Vagina (tissue), 2 donors: ENCODE results near the gene CNIH1.

Source experiments
- POLR2A ChIP-seq, 2 donors: fragments of 450-650 bp; IDR thresholded peaks; one replicate each; pipeline ENCODE4 v1.6.1; 2017; ENCODE audit warnings: antibody characterized with exemption in 2 of 2, mild to moderate bottlenecking in 2 of 2, moderate library complexity in 2 of 2
- POLR2AphosphoS5 ChIP-seq, 2 donors: sonication (generic); formaldehyde crosslinking; IDR thresholded peaks; one replicate each; pipeline ENCODE4 v1.9.0; 2017; ENCODE audit warnings: antibody characterized with exemption in 2 of 2, mild to moderate bottlenecking in 2 of 2, low read depth in 1 of 2; ENCODE audit not compliant: insufficient read depth in 1 of 2
- TF ChIP-seq, protein P1 (sequence below), 3 experiments: fragments of 450-650 bp in 2 of 3; fragments of 200-600 bp in 1 of 3; sonication (generic) in 1 of 3; IDR thresholded peaks; one replicate each; pipeline ENCODE4 v1.5.1; 2017 to 2019; ENCODE audit warnings: antibody characterized with exemption in 3 of 3, mild to moderate bottlenecking in 2 of 3, moderate library complexity in 2 of 3

DNA sequence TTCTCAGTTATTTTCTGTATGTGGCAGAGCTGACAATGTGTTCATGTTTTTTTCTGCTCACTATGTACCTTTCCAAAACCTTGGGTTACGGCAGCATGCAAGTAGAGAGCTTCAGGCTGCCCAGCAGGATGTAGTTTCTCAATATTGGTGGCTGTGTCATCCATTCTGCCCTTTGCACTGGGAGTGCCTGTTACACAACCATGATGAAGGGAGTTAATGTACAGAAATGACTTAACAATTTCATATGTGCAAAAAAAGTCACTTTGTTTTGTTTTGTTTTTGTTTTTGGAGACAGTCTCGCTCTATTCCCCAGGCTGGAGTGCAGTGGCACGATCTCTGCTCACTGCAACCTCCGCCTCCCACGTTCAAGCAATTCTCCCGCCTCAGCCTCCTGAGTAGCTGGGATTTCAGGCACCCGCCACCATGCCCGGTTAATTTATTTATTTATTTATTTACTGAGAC lies 6.1 kb upstream of the CNIH1 start:
- TF ChIP-seq, protein P1, sequence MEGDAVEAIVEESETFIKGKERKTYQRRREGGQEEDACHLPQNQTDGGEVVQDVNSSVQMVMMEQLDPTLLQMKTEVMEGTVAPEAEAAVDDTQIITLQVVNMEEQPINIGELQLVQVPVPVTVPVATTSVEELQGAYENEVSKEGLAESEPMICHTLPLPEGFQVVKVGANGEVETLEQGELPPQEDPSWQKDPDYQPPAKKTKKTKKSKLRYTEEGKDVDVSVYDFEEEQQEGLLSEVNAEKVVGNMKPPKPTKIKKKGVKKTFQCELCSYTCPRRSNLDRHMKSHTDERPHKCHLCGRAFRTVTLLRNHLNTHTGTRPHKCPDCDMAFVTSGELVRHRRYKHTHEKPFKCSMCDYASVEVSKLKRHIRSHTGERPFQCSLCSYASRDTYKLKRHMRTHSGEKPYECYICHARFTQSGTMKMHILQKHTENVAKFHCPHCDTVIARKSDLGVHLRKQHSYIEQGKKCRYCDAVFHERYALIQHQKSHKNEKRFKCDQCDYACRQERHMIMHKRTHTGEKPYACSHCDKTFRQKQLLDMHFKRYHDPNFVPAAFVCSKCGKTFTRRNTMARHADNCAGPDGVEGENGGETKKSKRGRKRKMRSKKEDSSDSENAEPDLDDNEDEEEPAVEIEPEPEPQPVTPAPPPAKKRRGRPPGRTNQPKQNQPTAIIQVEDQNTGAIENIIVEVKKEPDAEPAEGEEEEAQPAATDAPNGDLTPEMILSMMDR (IDR thresholded peaks at IDR 0.05) = no peak
- TF ChIP-seq POLR2A (IDR thresholded peaks at IDR 0.05) (no peak), POLR2AphosphoS5 (IDR thresholded peaks at IDR 0.05; ENCODE audit: insufficient read depth in 1 of 2, low read depth in 1 of 2) (no peak)
